Measurements from ENCODE around the gene GTF2H4.

DNA sequence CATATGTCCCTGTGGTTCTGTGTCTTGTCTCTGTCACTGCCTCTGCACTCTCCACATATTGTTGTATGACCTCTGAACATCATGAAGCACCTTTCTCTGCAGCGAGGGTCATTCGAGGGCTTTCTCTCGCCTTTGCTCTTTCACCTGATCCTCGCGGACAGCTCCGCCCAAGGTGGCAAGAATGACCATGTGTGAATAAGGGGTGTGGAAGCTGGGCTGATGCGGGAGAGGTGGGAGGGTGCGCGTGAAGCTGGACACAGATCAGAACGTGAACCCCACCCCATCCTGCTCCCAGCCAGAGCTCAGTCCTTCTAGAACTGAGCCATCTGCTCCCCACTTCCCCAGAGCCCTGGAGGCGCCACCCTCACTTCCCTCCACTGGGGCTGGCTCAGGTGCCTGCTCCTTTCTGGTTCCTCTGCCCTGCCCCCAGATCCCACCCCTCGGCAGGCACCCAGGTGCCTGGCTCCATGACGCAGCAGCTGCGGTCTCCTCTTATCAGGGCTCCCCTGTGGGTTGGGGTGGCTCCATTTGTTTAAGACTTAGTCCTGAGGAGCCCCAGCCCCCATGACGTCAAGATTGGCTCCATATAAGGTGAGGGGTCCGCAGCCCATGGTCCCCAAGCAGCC, 32.5 kb downstream of the GTF2H4 start, which contains the start of gene MUCL3:
- TF ChIP-seq GABPA (IDR thresholded peaks at IDR 0.05; ENCODE audit: borderline replicate concordance, insufficient read depth, low read length) (no peak), TAF1 (IDR thresholded peaks at IDR 0.05; ENCODE audit: low read depth, low read length) (no peak)
- TF ChIP-seq, protein P1, sequence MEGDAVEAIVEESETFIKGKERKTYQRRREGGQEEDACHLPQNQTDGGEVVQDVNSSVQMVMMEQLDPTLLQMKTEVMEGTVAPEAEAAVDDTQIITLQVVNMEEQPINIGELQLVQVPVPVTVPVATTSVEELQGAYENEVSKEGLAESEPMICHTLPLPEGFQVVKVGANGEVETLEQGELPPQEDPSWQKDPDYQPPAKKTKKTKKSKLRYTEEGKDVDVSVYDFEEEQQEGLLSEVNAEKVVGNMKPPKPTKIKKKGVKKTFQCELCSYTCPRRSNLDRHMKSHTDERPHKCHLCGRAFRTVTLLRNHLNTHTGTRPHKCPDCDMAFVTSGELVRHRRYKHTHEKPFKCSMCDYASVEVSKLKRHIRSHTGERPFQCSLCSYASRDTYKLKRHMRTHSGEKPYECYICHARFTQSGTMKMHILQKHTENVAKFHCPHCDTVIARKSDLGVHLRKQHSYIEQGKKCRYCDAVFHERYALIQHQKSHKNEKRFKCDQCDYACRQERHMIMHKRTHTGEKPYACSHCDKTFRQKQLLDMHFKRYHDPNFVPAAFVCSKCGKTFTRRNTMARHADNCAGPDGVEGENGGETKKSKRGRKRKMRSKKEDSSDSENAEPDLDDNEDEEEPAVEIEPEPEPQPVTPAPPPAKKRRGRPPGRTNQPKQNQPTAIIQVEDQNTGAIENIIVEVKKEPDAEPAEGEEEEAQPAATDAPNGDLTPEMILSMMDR (IDR thresholded peaks at IDR 0.05; ENCODE audit: control extremely low read depth in 1 of 3, insufficient read depth in 1 of 3, low read depth in 1 of 3, low read length in 3 of 3): no peak

Data from H1 (cell line).